ENCODE measurements around the gene MCM9. TPM values are rescaled to one million over a fixed set of nuclear protein-coding genes. Genes with fewer than 3 reads are reported as not detected.

MCM9 gene
- total RNA-seq, 1 donor from 2014 or later: 15.6 TPM

- TF ChIP-seq CTCF (IDR thresholded peaks at IDR 0.05): no peak
- Mint-ChIP-seq H3K9me3 (ENCODE audit: unreplicated experiment) (no peaks in the 10 kb centered on the region), H3K27me3 (ENCODE audit: unreplicated experiment) (peaks cover 20% of the 10 kb centered on the region), H3K36me3 (ENCODE audit: unreplicated experiment) (no peaks in the 10 kb centered on the region), H3K4me3 (ENCODE audit: unreplicated experiment) (no peak overlapping the region), H3K4me1 (ENCODE audit: unreplicated experiment) (no peaks in the 10 kb centered on the region), H3K27ac (ENCODE audit: unreplicated experiment) (no peak overlapping the region)
- DNase-seq (ENCODE audit: extremely low spot score, unreplicated experiment): peak; percentile 19
Measured at GRCh38 chr6:118764766-118765165, 170.2 kb downstream of the MCM9 start.

Other genes starting within 250 kb of the MCM9 start
- gene ASF1A, start 41.0 kb downstream of the MCM9 start, total RNA-seq: 23.7 and 24.9 TPM in 2 replicates
- 0.50 and 0.59 TPM in 2 replicates for gene FAM184A, start 143.5 kb upstream of the MCM9 start, total RNA-seq